ENCODE results near the gene COL24A1. TPM values are rescaled to one million over a fixed set of nuclear protein-coding genes. Genes with fewer than 3 reads are reported as not detected.
"Not testable (repeated sequence)": the region's sequence is repeated elsewhere in the genome, so short reads cannot be mapped to it uniquely, and the experiment has no call there.

Gene COL24A1
- total RNA-seq, 2 experiments from 2014 or later = not detected

DNA sequence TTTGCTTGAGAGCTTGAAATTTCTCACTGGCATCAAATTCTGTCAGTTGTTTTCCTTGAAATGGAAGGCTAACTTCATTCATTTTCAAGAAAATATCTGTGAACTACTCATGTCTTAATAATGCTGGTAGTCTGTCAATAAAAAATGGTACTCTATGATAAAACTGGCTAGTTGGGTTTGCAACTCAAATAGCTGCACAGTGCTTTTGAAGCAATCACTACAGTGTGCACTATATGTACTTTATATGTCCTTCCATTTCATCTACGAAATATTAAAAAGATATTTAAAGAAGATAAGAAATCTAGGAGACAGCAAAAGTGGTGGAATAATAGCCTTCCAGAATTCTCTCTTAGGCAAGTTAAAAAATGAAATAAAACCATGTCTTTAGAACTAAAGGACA lies 408.5 kb downstream of the COL24A1 start:
- Mint-ChIP-seq H3K4me3 (no peak overlapping the region), H3K27me3 (peaks cover 4% of the 10 kb centered on the region), H3K27ac (no peak overlapping the region), H3K9me3 (ENCODE audit: low read depth) (no peaks in the 10 kb centered on the region), H3K36me3 (ENCODE audit: low read depth) (no peaks in the 10 kb centered on the region), H3K4me1 (no peaks in the 10 kb centered on the region)
- DNase-seq = no peak
- ATAC-seq = no peak
- ChIA-PET CTCF (interaction anchor here (1.4 kb wide), 1 partner anchor 10 kb away, joined by 3 read pairs; no protein-coding TSS in a partner anchor), POLR2A (no interaction called here)
- intact Hi-C loops (cut with DNase I, micrococcal nuclease) = no loop called here

DNA sequence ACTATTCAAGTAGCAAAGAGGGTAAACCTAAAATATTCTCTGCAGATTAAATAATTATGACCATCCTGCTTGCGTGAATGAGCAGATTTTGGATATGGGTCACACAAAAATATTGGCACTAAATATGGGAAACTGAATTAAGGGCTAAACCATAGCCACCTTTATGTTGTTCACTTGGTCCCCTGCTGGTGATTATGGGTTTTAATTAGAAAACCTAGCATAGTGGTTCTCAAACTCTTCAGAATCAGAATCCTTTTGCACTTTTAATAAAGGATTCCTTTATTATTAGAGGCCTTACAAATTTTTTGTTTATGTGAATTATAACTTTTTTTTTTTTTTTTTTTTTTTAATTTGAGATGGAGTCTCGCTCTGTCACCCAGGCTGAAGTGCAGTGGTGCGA lies 409.8 kb downstream of the COL24A1 start:
- Mint-ChIP-seq H3K27me3 (peaks cover 7% of the 10 kb centered on the region), H3K27ac (no peak overlapping the region), H3K4me1 (no peaks in the 10 kb centered on the region), H3K36me3 (ENCODE audit: low read depth) (no peaks in the 10 kb centered on the region), H3K4me3 (no peak overlapping the region), H3K9me3 (ENCODE audit: low read depth) (no peaks in the 10 kb centered on the region)
- DNase-seq = no peak
- CTCF ChIA-PET = interaction anchor here (1.4 kb wide), 1 partner anchor 8 kb away, joined by 3 read pairs; no protein-coding TSS in a partner anchor
- no peak for ATAC-seq
- intact Hi-C loops (cut with DNase I, micrococcal nuclease) = no loop called here
- POLR2A ChIA-PET = no interaction called here

DNA sequence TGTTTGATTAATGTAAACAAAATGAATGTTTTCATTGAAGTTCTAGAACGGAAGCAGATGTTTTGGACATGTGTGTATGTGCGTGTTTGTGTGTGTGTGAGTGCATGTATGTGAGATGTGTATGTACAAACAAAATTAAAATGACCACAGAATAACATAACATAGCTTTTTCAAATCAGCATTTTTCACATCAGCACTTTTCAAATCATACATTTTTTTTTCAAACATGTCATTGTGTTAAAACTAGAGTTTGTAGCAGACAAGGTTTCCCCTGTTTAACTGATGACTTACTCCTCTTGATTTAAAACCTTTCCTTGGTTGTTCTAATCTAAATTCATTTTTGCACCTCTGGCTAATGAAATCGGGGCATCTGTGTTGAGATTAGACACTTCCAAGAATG lies 412.8 kb downstream of the COL24A1 start:
- H3K27ac Mint-ChIP-seq = no peak overlapping the region
- ATAC-seq = no peak
- no peaks in the 10 kb centered on the region for H3K4me1 Mint-ChIP-seq
- H3K4me3 Mint-ChIP-seq = no peak overlapping the region
- H3K36me3 Mint-ChIP-seq (ENCODE audit: low read depth) = no peaks in the 10 kb centered on the region
- intact Hi-C loops (cut with DNase I, micrococcal nuclease) = no loop called here
- CTCF ChIA-PET = no interaction called here
- no peaks in the 10 kb centered on the region for H3K9me3 Mint-ChIP-seq (ENCODE audit: low read depth)
- DNase-seq = no peak
- POLR2A ChIA-PET = no interaction called here
- peaks cover 8% of the 10 kb centered on the region for H3K27me3 Mint-ChIP-seq

DNA sequence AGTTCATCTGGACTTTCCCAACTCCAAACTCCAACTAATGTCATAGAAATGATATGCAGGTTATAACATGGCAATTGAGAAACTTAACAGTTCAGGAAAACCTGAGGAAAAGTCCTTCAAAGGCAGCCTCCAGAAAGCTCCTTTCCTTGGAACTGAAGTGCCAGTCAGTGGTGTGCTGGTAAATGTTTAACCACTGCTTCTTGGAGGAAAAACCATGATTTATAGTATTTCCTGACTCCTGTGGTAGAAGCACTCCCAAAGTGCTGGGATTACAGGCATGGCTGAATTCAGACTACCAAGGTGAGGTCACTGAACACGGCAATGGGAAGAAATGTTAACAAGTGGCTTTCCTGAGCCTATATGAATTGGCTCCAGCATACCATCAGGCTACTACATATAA lies 421.6 kb downstream of the COL24A1 start:
- Mint-ChIP-seq H3K27me3 (peaks cover 7% of the 10 kb centered on the region), H3K9me3 (ENCODE audit: low read depth) (no peaks in the 10 kb centered on the region), H3K36me3 (ENCODE audit: low read depth) (no peaks in the 10 kb centered on the region), H3K4me3 (no peak overlapping the region), H3K4me1 (no peaks in the 10 kb centered on the region), H3K27ac (no peak overlapping the region)
- no peak for DNase-seq
- CTCF ChIA-PET = no interaction called here
- no peak for ATAC-seq
- POLR2A ChIA-PET = no interaction called here
- intact Hi-C loops (cut with DNase I, micrococcal nuclease) = no loop called here

DNA sequence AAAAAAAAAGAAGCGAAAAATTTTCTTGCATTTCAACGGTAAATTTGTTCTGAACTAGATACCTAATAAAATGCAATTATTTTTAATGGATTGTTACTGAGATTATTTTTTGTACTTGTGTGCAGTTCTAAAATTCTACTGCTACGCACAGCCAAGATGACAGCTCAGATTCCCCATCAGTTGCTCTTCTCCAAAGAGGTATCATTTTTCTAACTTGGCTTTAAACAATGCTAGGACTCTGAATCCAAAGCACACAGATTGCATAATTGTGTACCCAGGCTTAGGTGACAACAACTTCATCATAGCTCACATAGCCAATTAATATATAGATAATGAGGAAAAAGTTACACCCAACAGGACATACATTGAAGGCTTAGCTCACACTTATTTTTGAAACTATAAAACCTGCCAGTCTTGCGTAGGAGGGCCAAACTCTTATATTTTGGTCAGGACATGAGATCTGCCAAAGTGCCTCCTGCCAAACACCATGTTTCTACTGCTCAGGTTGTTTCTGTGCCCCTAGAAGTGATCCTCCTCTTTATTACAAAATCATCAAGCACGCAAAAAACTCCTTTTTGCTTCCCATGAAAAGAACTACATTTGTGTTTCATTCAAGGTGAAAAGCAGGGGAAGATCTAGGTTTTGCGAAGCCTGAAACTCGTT lies 437.8 kb downstream of the COL24A1 start:
- intact Hi-C loops (cut with DNase I, micrococcal nuclease) = no loop called here
- H3K9me3 Mint-ChIP-seq (ENCODE audit: low read depth) = peaks cover 8% of the 10 kb centered on the region
- ChIA-PET CTCF (interaction anchor here (0.5 to 0.6 kb wide), 2 partner anchors 21 to 694 kb away, joined by 3 to 4 read pairs; no protein-coding TSS in a partner anchor), POLR2A (interaction anchor here (0.6 kb wide), 1 partner anchor 48 kb away, joined by 3 read pairs; no protein-coding TSS in a partner anchor)
- DNase-seq (no peak), ATAC-seq (no peak)
- H3K36me3 Mint-ChIP-seq (ENCODE audit: low read depth) = peaks cover 3% of the 10 kb centered on the region
- no peak overlapping the region for H3K4me3 Mint-ChIP-seq
- peaks cover 3% of the 10 kb centered on the region for H3K27me3 Mint-ChIP-seq
- H3K4me1 Mint-ChIP-seq = no peaks in the 10 kb centered on the region
- H3K27ac Mint-ChIP-seq = no peak overlapping the region

DNA sequence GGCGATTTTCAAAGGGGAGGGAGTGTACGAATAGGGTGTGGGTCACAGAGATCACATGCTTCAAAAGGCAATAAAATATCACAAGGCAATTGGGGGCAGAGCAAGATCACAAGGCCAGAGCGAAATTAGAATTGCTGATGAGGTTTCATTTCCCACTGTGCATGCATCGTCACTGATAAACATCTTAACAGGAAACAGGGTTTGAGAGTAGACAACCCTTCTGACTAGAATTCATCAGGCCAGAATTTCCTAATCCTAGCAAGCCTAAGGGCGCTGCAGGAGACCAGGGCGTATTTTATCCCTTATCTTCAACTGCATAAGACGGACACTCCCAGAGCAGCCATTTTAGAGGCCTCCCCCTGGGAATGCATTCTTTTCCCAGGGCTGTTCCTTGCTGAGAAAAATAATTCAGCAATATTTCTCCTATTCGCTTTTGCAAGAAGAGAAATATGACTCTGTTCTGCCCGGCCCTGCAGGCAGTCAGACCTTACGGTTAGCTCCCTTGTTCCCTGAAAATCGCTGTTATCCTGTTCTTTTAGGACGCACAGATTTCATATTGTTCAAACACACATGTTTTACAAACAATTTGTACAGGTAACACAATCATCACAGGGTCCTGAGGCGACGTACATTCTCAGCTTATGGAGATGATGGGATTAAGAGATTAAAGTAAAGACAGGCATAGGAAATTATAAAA lies 442.0 kb downstream of the COL24A1 start:
- H3K27ac Mint-ChIP-seq; H3K4me1 Mint-ChIP-seq; DNase-seq; H3K9me3 Mint-ChIP-seq (ENCODE audit: low read depth); CTCF ChIA-PET; H3K4me3 Mint-ChIP-seq; intact Hi-C loops (cut with DNase I, micrococcal nuclease); H3K27me3 Mint-ChIP-seq; ATAC-seq; H3K36me3 Mint-ChIP-seq (ENCODE audit: low read depth); POLR2A ChIA-PET: not testable (repeated sequence)

DNA sequence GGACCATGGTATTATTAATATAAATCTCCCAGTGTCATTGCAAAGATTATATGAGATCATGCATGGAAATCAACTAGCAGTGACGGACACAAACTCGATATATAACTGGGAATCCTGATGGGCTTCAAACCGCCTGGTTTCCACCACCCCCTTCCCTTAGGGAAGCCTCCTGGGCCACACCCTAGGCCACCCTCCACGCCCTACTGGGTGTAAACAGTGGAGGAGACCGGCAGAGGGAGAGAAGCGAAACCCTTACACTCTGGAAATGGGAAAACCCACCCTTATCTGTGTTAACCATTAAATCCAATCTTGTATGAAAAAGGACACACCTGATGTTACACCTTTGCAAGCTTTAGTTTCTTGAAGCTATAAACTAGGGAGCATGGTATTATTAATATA lies 447.7 kb downstream of the COL24A1 start:
- H3K36me3 Mint-ChIP-seq (ENCODE audit: low read depth) = peaks cover 18% of the 10 kb centered on the region
- ChIA-PET CTCF (interaction anchor here (0.9 to 1.4 kb wide), 11 partner anchors 8 to 400 kb away, joined by 3 to 9 read pairs (median 4); no protein-coding TSS in a partner anchor), POLR2A (interaction anchor here (0.6 to 1.0 kb wide), 2 partner anchors 128 to 257 kb away, joined by 3 to 6 read pairs; partner anchors contain the start of gene CCN1)

DNA sequence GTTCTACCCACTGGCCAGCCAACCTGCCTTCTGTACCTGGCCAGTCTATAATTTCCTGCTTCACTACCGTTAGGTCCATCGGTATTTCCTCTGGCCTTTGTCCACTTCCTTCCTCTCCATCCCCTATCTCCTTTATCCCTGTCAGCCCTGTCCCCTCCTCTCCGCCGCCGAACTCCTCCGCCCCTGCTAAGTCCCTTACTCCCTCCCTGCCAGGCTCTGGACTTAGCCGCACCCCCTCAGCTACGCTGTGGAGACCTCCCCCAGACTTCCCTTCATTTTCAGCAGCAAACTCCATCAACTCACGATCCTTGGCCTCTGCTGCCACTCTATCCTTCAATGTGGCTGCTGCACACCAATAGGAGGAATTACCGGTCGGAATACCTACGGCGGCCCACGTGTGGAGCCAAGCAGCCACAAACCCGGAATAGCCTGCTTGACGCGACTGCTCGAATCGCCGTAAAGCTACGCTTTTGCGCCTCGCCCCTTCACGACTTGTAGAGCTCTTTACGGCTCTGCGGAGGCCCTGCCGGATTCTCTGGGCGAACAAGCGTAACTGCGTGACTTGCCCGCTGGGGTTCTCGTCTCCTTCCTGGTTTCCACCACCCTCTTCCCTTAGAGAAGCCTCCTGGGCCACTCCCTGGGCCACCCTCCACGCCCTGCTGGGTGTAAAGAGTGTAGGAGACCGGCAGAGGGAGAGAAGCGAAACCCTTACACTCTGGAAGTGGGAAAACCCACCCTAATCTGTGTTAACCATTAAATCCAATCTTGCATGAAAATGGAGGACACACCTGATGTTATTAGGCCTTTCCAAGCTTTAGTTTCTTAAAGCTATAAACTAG lies 448.4 kb downstream of the COL24A1 start, which contains the start of gene ZNHIT6:
Gene ZNHIT6, minus strand, starts transcription at position 444 of the 839 bp plus-strand sequence. Its CDS starts 149 bp downstream, at position 295.
- Mint-ChIP-seq H3K36me3 (ENCODE audit: low read depth) (peaks cover 21% of the 10 kb centered on the region), H3K4me3 (no peak within 1 kb of the TSS), H3K27me3 (no peaks in the 10 kb centered on the region), H3K27ac (no peak within 1 kb of the TSS), H3K4me1 (peaks cover 26% of the 10 kb centered on the region), H3K9me3 (ENCODE audit: low read depth) (no peaks in the 10 kb centered on the region)
- DNase-seq = peak; percentile 93
- intact Hi-C loops (cut with DNase I, micrococcal nuclease) = loop anchor here (1.0 to 10.0 kb wide), 8 partner anchors 127 to 997 kb away; partner anchors contain the start of genes BCL10 (in 2 of the 2), C1orf52 (in 1 of the 2), CCN1 (in 1 of the 2) and SH3GLB1 (in 1 of the 2)
- ChIA-PET POLR2A (interaction anchor here (0.6 to 1.0 kb wide), 3 partner anchors 128 to 452 kb away, joined by 3 to 6 read pairs (median 3); partner anchors contain the start of gene CCN1), CTCF (interaction anchor here (0.6 to 1.4 kb wide), 13 partner anchors 9 to 1045 kb away, joined by 3 to 9 read pairs (median 4); no protein-coding TSS in a partner anchor)
- ATAC-seq = peak; percentile 96

More for the DNA sequence above, 447.7 kb downstream of the COL24A1 start:
- intact Hi-C loops (cut with DNase I, micrococcal nuclease) = loop anchor here (1.0 to 10.0 kb wide), 8 partner anchors 128 to 996 kb away; partner anchors contain the start of genes BCL10 (in 2 of the 2), C1orf52 (in 1 of the 2), CCN1 (in 1 of the 2) and SH3GLB1 (in 1 of the 2)
- Mint-ChIP-seq H3K27ac (no peak overlapping the region), H3K9me3 (ENCODE audit: low read depth) (no peaks in the 10 kb centered on the region), H3K4me1 (peaks cover 20% of the 10 kb centered on the region), H3K4me3 (no peak overlapping the region), H3K27me3 (no peaks in the 10 kb centered on the region)
- DNase-seq (no peak), ATAC-seq (no peak)

DNA sequence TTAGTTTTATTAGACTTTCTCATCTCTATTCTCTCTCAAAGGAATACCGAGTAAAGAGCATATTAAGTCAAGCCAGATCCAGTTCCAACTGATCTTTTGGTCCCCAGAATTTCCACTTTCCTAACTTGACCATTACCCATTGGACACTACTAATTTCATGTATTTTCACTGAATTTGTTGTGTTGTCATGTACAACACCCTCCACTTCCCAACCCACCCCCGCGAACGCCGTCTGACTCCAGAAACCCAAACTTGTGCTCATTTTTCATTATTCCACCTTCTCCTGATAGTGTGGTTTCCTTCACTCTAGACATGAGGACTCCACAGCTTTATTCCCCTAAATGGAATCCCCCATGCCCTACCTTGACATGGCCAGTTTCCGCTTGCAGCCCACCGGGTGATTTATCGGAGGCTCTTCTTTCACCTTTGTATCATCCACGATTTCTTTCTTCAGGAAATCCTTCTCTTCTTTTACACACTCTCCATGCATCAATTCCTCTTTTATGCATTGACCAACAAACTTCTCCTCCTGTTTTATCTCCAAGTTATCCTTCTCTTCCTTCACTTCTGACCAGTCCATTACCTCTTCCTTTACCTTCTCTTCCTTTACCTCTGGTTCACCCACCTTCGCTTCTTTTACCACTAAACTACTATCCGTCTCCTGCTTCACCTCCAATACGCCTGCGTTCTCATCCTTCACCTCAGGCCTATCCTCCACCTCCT lies 449.1 kb downstream of the COL24A1 start:
- CTCF ChIA-PET = interaction anchor here (1.0 to 1.4 kb wide), 3 partner anchors 10 to 32 kb away, joined by 4 to 9 read pairs (median 5); no protein-coding TSS in a partner anchor
- no peak for DNase-seq
- H3K36me3 Mint-ChIP-seq (ENCODE audit: low read depth) = peaks cover 25% of the 10 kb centered on the region

DNA sequence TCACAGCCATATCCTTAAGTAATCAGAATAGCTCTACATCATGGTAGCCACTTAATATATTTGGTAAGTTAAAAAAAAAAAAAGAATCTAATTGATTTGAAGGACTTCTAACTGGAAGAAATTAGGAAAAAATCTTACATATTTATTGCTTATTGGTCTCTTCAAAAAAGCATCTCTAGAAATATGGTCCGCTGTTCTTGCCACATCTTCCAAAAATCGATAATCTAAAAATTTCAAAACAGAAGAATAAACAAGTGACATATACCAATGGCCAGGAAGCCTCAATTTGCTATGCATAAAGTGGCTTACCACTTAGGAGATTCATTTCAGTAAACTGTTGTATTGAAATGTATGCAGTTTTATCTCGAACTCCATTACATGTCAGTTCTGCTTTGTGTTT lies 450.6 kb downstream of the COL24A1 start:
- H3K4me3 Mint-ChIP-seq = peak overlapping the region; percentile 38
- no peaks in the 10 kb centered on the region for H3K9me3 Mint-ChIP-seq (ENCODE audit: low read depth)
- H3K27me3 Mint-ChIP-seq = no peaks in the 10 kb centered on the region
- DNase-seq (no peak), ATAC-seq (no peak)
- intact Hi-C loops (cut with DNase I, micrococcal nuclease) = loop anchor here (5.0 to 10.0 kb wide), 6 partner anchors 401 to 999 kb away; partner anchors contain the start of genes BCL10 (in 1 of the 2), C1orf52 (in 1 of the 2) and SH3GLB1 (in 1 of the 2)
- peaks cover 27% of the 10 kb centered on the region for H3K4me1 Mint-ChIP-seq
- peaks cover 26% of the 10 kb centered on the region for H3K36me3 Mint-ChIP-seq (ENCODE audit: low read depth)
- H3K27ac Mint-ChIP-seq = no peak overlapping the region
- ChIA-PET POLR2A (no interaction called here), CTCF (interaction anchor here (0.6 to 0.9 kb wide), 2 partner anchors 12 to 453 kb away, joined by 3 to 4 read pairs; no protein-coding TSS in a partner anchor)

More for the DNA sequence above, 449.1 kb downstream of the COL24A1 start:
- no peaks in the 10 kb centered on the region for H3K9me3 Mint-ChIP-seq (ENCODE audit: low read depth)
- H3K27me3 Mint-ChIP-seq = no peaks in the 10 kb centered on the region
- H3K4me1 Mint-ChIP-seq = peaks cover 27% of the 10 kb centered on the region
- POLR2A ChIA-PET = no interaction called here
- ATAC-seq = peak; percentile 16
- H3K27ac Mint-ChIP-seq = no peak overlapping the region
- H3K4me3 Mint-ChIP-seq = no peak overlapping the region
- intact Hi-C loops (cut with DNase I, micrococcal nuclease) = loop anchor here (5.0 to 10.0 kb wide), 6 partner anchors 403 to 997 kb away; partner anchors contain the start of genes BCL10 (in 1 of the 2), C1orf52 (in 1 of the 2) and SH3GLB1 (in 1 of the 2)
